AG04450 (cell line): ENCODE results near the gene OSBPL8. TPM values are rescaled to one million over a fixed set of nuclear protein-coding genes. Genes with fewer than 3 reads are reported as not detected.

Experiments used
- CTCF ChIA-PET: fragments of 300-600, 350-600 bp; formaldehyde crosslinking; extraction: SDS; loops from one replicate; lab custom pipeline; 2022; ENCODE audit warnings: antibody characterized with exemption, inconsistent platforms; lab: Charles Lee
- POLR2A ChIA-PET: fragments of 350-600 bp; formaldehyde crosslinking; extraction: SDS; loops from one replicate; lab custom pipeline; 2021; ENCODE audit warnings: antibody characterized with exemption, inconsistent platforms; lab: Yijun Ruan, JAX
- DNase-seq: peaks from one replicate; pipeline ENCODE4 v3.0.0-alpha.2; 2011; ENCODE audit warnings: low read depth, low spot score
- H3K27ac ChIP-seq: one replicate; pipeline ENCODE4 v1.5.1; 2012; ENCODE audit warnings: low read depth, low read length, control low read depth
- H3K27me3 ChIP-seq: one replicate; pipeline ENCODE4 v1.6.0; 2012; ENCODE audit warnings: low read length; ENCODE audit not compliant: control insufficient read depth, insufficient read depth
- H3K4me3 ChIP-seq: 2 replicates; pipeline ENCODE4 v1.5.1; 2011; ENCODE audit warnings: mild to moderate bottlenecking, low read depth, low read length, control low read depth
- H3K9me3 ChIP-seq: 2 replicates; pipeline ENCODE4 v1.5.1; 2012; ENCODE audit warnings: low read length; ENCODE audit not compliant: control insufficient read depth, insufficient read depth
- CTCF ChIP-seq: IDR thresholded peaks from 2 replicates; pipeline ENCODE4 v1.5.1; 2011; ENCODE audit warnings: low read depth, low read length, control low read depth, inconsistent platforms
- polyA plus RNA-seq: library from polyadenylated mRNA; depleted of rRNA; stranded (reverse); fragments of >200 nt; gene quantifications from 2 replicates; pipeline ENCODE4 v1.2.3, GENCODE V29; 2011

OSBPL8 gene
- polyA plus RNA-seq, 1 experiment: 64.5 TPM

GRCh38 chr12:76346236-76346635 is 213.3 kb downstream of the OSBPL8 start:
- Histone ChIP-seq H3K9me3 (no peaks in the 10 kb centered on the region; the same call in 1 of the 2 replicates), H3K27ac (no peak overlapping the region), H3K27me3 (no peaks in the 10 kb centered on the region), H3K4me3 (no peak overlapping the region)
- ChIA-PET CTCF (interaction anchor here (0.8 to 1.6 kb wide), 4 partner anchors 62 to 309 kb away, joined by 3 to 9 read pairs (median 4); no protein-coding TSS in a partner anchor), POLR2A (no interaction called here)
- DNase-seq: no peak
- no peak for TF ChIP-seq CTCF

GRCh38 chr12:76345569-76345968 is 214.0 kb downstream of the OSBPL8 start:
- ChIA-PET CTCF (interaction anchor here (0.5 to 1.6 kb wide), 5 partner anchors 61 to 581 kb away, joined by 3 to 9 read pairs (median 3); no protein-coding TSS in a partner anchor), POLR2A (no interaction called here)
- no peak for DNase-seq
- Histone ChIP-seq H3K27me3 (no peaks in the 10 kb centered on the region), H3K27ac (no peak overlapping the region), H3K4me3 (no peak overlapping the region), H3K9me3 (no peaks in the 10 kb centered on the region; the same call in 1 of the 2 replicates)
- TF ChIP-seq CTCF: no peak

- Histone ChIP-seq H3K27ac (no peak overlapping the region), H3K27me3 (no peaks in the 10 kb centered on the region), H3K9me3 (no peaks in the 10 kb centered on the region), H3K4me3 (no peak overlapping the region)
- no peak for TF ChIP-seq CTCF
- CTCF ChIA-PET: no interaction called here
- POLR2A ChIA-PET: no interaction called here
- DNase-seq: no peak
Measured at GRCh38 chr12:76341436-76342030, 218.0 kb downstream of the OSBPL8 start.

- CTCF ChIA-PET: interaction anchor here (0.6 kb wide), 1 partner anchor 69 kb away, joined by 8 read pairs; no protein-coding TSS in a partner anchor
- no peak for TF ChIP-seq CTCF
- no peak overlapping the region for H3K4me3 ChIP-seq
- DNase-seq: no peak
- no peaks in the 10 kb centered on the region for H3K9me3 ChIP-seq
- POLR2A ChIA-PET: no interaction called here
- H3K27me3 ChIP-seq: no peaks in the 10 kb centered on the region
- no peak overlapping the region for H3K27ac ChIP-seq
Measured at GRCh38 chr12:76340680-76341435, 218.7 kb downstream of the OSBPL8 start.

GRCh38 chr12:76337583-76337982 is 222.0 kb downstream of the OSBPL8 start:
- Histone ChIP-seq H3K4me3 (no peak overlapping the region), H3K27me3 (no peaks in the 10 kb centered on the region), H3K9me3 (no peaks in the 10 kb centered on the region), H3K27ac (no peak overlapping the region)
- ChIA-PET POLR2A (interaction anchor here (0.6 to 1.3 kb wide), 2 partner anchors 71 to 111 kb away, joined by 4 to 5 read pairs; no protein-coding TSS in a partner anchor), CTCF (interaction anchor here (0.7 kb wide), 1 partner anchor 20 kb away, joined by 3 read pairs; no protein-coding TSS in a partner anchor)
- DNase-seq: no peak
- no peak for TF ChIP-seq CTCF
